Kidney tubule cell (primary cell): Measurements from ENCODE around the gene CRYGS.

ENCODE experiments used
- DNase-seq: peaks from one replicate; pipeline ENCODE4 v3.0.0-alpha.2; 2018; ENCODE audit warnings: low spot score

The CRYGS gene

DNA sequence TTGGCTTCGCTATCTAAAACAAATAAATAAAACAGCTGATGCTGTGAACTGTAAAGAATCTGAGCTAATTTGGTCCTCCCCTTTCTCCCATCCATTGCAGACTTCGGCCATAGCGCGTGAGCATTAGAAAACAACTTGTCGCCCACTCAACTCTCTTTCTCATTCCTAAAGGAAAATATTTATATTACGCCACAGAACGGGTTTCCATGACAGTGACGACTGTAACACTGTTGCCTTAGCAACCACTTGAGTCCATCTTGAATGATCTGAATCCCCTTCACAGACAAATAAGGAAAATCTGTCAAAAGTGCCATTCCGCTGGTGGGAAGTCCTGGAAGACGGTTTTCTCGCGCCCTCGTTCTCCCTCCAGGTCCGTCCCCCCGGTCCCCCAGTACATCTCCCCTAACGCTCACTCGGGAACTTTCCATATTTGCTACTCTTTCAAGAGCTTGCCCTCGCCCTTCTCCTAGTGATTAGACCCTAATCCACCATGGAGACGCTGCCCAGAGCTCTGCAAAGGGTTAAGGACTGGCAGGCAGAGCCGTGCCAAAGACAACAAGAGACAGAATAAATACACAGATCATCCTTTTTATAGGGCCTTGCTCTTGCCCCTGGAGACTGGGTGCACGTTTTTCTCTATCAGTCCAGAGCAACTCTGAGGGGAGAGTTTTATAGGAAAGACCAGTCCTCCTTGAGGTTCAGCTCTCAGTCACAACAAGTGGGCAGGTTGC lies 50.5 kb downstream of the CRYGS start:
- no peak for DNase-seq

DNA sequence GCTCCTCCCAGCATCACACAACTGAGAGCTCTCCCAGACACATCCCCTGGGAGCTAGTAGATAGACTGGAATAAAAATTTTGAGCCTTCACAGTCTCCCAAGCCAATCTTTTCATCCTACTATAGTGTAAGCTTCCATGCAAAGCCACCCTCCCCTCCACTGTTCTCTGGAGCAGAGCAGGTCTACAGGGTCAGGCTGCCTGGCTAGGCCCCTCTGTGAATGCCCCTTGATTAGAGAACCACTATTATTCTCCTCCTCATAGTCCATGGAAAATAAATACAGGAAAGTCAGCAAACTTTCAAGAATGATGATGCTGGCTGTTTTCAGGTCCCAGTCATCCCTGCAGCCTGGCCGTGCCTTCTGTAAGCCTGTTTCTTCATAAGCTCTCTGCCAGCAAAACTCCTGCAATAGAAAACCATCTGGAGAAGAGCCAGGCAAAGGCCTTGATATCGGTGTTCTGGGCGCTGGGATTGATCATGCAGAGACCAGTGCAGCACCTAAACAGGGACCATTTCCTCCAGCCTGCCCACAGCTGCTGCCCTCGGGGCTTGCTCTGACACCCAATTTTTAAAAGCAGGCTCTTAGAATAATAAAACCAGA lies 51.7 kb downstream of the CRYGS start:
- no peak for DNase-seq

DNA sequence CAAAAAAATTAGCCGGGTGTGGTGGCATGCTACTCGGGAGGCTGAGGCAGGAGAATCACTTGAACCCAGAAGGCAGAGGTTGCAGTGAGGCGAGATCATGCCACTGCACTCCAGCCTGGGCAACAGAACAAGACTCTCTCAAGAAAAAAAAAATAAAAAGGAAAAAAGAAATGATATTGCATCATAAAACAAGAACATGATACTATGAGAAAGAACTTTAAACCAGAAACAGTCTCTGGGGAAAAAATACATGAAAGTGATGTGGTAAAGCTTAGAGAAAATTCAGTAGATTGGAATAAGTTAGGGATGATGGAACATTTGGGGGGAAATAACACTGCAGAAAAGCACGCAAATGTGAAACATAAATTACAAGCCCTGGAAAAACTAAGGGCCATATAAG lies 54.7 kb downstream of the CRYGS start:
- no peak for DNase-seq
